Measurements from ENCODE around the gene ATP1B4.

Gene ATP1B4

DNA sequence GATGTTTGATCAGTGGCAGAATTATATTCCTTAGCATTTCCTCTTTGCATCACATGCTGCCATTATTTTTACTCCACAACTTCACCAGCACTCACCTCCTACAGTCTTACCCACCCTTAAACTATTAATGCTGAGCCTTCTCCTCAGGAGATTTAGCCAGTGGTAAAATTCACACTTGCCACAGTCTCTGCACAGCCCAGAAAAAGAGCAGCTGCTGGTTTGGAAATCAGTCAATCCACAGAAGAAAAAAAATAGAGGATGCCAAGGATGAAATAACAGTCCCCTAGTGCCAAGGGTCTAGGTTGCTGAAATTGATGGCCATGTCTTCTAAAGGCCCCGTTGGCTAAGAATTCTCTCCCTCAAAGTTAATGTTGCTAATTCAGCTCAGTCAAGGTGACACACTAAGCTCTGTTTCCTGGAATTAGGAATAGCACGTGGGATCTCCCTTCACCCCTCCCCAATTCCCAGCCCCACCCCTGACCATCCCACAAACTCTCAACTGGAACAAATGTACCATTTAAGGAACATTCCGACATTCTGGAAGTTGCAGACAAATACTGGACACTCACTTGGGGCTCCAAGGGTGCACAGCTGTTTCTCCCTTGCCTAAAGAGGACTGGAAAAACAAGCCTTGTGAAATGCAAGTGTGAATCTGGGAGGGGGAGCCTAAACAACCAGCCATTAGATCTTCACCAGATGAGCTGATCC, 5.7 kb downstream of the ATP1B4 start:
- FAIRE-seq (no peak), DNase-seq (ENCODE audit: extremely low spot score, insufficient read length, low read depth) (no peak)

DNA sequence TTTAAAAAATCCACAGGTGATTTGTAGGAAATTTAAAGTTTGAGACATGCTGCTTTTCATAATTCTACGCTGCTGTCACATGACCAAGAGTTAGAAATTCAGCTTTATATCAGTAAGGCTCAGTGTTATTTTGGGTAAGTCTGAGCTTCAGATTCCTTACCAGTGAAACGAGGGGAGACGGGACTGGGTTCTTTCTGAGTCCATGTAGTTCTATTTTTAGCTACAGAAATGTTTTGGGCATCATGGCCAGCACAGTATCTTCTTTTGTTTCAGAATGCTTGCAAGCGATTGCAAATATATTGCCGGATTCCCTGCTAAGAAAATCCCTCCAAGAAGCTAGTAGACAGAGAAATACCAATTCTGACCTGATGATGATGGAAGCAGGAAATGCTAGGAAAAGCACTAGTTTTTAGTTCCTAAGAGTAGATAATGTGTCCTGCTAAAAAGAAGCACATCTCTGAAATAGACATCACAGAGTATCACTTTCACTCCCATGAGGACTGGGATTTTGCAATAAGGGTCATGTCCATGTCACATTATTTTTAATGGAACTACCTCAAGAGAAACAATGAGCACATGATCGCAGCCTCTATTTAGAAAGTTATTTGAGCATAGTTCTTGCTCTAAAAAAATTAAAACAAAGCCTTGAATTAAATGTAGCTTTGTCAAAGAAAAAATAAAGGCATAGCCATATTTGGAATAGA, 10.9 kb downstream of the ATP1B4 start:
- no peak for DNase-seq (ENCODE audit: extremely low spot score, insufficient read length, low read depth)
- no peak for FAIRE-seq

DNA sequence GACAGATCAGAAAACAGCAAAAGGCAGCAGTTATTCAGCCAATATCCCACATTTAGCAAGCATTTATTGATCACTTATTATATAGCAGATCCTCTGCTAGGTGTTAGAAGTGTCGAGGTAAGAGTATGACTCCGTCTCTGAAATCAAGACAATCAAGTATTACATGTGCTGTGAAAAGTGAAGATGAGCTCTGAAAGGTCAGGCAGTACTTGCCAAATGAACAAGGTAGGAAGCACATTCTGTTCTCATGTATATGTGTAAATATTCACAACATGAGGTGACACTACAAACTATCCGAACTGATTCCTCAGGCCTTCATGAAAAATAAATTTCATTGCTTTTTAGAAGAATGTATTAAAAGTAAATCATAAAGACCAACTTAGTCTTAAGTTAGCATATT, 15.3 kb downstream of the ATP1B4 start:
- FAIRE-seq: no peak

DNA sequence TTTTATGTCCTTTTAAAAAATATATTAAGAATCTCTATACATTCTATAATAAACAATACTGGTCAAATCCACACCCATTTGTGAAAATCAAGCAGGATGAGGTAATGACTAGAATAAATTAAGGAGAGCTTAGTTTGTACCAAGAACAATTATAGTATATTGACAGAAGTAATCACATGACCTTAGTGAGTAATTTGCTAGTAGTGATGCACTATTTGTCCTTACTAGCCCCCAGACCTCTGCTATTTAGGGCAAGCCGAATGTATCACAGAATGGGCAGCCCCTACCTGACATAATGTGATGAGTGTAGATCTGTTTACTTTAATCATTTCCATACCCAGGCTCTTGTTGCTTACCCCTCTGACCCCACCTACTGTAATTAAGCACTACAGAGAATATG, 15.8 kb downstream of the ATP1B4 start:
- DNase-seq (ENCODE audit: extremely low spot score, insufficient read length, low read depth): no peak
- FAIRE-seq: no peak

More for the DNA sequence above, 15.3 kb downstream of the ATP1B4 start:
- no peak for DNase-seq (ENCODE audit: extremely low spot score, insufficient read length, low read depth)

DNA sequence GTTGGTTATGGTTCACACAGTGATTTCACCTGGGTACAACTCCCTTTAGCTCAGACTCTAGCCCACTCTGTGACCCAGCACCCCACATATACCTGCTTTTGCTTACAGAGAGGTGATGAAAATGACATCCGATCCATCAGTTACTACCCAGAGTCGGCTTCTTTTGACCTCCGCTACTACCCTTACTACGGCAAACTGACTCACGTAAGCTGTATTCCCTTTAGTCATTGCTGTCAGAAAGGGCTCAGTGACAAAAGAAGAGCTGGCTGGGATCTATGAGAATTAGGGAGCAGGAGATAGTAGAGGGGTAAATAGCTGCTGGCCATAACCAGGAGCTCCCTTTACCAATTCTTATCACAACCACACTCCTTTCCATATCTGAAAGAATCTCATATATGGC, 16.7 kb downstream of the ATP1B4 start:
- FAIRE-seq: no peak
- DNase-seq (ENCODE audit: extremely low spot score, insufficient read length, low read depth): no peak

DNA sequence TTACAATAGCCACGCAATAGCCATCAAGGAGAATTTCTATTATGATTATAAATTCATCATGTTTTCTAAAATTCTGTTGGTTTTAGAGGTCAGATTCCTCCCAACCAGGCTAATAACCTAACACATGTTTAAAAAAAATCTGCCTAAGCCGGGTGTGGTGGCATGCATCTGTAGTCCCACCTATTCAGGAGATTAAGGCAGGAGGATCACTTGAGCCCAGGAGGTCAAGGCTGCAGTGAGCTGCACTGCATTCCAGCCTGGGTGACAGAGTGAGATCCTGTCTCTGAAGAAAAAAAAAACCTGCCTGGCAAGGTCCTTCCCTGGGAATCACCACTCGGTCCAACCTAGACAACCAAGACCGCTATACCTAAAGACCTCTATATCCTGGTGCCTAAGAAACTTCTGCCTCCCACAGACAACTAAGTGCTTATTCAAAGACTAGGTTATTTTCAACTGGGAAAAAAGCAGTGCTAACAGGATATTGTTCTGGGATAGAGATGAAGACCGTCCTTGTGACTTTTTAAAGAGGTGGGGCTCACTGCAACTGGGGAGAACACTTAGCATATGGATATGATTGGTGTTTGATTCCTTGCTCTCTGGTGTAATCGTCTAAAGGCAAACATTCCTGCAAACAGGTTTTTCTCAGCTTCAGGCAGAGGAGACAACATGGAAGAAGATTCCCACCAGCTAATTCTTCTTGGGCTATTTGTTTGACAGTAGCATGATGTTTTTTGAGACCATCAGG, 18.2 kb downstream of the ATP1B4 start:
- no peak for FAIRE-seq
- DNase-seq (ENCODE audit: extremely low spot score, insufficient read length, low read depth): no peak

DNA sequence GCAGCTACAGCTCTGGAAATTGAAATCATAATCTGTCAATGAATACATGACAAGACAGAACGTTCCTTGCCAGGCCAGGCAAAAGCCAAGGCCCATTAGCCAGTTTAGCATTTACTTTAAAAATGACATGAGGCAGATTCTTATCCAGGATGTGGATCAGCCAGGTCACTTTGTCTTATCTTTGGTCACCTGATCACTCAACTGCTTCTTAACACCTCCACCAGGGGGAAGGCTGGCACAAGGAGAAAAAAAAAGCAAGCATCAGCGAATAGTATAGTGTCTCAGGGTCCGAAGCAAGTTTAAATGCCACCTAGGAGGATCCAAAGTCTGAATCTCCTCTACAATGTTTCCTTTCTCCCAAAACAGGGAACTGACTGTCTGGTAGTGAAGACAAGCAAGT, 18.8 kb downstream of the ATP1B4 start:
- FAIRE-seq (peak; percentile 60), DNase-seq (ENCODE audit: extremely low spot score, insufficient read length, low read depth) (no peak)

DNA sequence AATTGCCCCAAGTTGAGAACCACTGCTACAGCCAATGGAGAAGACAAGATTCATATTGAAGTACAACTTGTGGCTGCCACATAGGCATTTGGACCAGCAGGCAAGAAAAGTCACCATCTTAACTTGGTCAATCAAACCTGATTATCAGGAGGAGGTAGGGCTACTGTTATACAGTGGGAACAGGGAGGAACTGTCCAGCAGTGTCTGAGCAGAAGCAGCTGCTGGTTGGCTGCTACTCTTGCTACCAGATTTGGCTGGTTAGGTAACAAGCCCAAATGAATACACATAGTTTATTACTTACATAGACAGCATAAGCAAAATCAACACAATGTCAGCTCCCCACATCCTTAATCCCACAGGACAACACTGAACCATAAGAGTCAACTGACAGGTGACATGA, 39.4 kb downstream of the ATP1B4 start:
- DNase-seq (ENCODE audit: extremely low spot score, insufficient read length, low read depth) (no peak), FAIRE-seq (no peak)

DNA sequence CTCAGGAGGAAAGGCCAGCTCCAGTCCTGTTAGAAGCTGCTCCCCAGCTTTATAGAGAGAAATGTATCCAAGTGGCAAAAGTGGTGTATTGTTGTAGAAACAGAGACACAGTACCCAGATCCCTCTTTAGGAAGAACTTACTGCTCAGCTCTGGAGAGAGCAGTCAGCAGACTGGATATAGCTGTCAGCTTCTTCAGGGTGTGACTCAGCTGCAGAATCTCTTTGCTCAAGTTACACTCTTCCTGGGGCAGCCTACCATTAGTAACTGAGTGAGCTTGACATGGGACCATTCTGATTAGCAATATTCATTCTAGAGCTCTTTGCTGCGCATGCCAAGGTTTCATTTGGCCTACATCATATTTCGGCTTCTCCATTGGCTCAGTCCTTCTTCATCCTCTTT, 40.5 kb downstream of the ATP1B4 start:
- no peak for FAIRE-seq

DNA sequence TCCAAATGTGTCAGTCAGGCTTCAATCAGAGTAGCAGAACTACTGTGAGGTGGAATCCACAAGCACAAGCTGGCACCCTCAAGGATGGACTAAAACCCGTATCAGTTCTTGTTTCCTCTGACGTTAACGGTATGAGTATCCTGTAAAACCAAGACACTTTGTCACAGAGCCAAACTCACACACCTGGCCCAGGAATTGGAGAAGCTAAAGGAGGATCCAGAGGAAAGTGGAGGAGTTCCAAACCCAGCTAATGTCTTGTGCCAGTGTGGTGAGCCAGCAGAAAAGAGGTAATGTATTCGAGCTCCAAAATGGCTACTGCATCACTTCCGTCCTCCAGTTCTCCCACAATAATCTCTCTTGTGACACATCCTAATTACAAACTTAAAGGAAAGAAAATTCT, 44.7 kb downstream of the ATP1B4 start:
- DNase-seq (ENCODE audit: extremely low spot score, insufficient read length, low read depth): no peak
- FAIRE-seq: no peak

More for the DNA sequence above, 40.5 kb downstream of the ATP1B4 start:
- no peak for DNase-seq (ENCODE audit: extremely low spot score, insufficient read length, low read depth)

DNA sequence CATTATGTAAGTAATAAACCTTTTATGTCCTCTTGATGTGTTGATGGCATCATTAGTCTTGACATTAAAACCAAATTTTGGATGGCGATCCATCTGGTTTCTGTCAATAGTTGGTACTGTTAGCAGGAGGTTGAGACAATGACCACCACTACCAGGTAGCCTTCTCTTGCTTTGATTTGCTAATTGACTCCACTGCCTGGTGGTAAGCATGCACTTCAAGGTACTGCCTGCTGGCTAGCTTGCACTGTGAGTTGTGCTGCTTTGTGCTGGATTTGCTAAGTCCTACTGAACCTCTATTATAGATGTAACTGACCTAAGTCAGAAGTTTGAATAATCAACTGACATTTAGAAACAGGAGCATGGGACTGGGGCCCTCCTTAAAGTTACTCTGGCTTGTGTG, 46.3 kb downstream of the ATP1B4 start:
- DNase-seq (ENCODE audit: extremely low spot score, insufficient read length, low read depth): no peak
- FAIRE-seq: no peak

DNA sequence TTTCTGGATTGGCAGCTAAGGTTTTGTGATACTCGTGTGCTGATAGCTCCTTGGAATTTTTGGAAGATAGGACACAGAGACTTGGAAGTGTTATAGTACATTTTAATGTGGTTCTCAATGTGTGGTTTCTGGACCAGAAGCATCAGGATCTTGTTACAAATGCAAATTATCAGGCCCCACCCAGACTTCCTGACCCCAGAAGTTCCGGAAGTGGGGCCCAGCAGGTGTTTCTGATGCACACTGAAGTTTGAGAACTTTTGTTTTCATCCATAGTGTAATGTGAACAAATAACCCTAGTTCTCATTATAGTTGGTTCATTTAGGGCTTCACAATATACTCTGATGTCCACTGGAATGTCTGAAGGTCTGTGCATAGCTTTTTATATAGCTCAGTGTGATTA, 57.6 kb downstream of the ATP1B4 start:
- FAIRE-seq (peak; percentile 75), DNase-seq (ENCODE audit: extremely low spot score, insufficient read length, low read depth) (no peak)

DNA sequence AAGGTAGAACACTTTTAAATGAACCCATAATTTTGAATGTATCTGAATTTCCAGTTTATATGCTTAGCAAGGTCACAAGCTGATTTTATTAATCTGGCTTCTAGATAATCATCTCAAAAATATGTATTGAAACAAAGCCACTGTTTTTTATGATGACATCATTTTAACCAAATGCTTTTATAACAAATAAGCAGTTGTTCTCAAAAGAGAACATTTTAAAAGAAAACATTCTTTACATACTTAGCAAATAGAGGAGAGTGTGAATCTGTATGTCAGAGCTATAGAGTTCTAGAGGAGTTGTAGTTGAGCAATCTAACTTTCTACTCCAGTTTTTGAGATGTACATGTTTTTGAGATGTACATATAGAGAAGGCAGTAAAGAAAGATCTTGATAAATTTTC, 64.7 kb downstream of the ATP1B4 start:
- FAIRE-seq: no peak
- no peak for DNase-seq (ENCODE audit: extremely low spot score, insufficient read length, low read depth)

DNA sequence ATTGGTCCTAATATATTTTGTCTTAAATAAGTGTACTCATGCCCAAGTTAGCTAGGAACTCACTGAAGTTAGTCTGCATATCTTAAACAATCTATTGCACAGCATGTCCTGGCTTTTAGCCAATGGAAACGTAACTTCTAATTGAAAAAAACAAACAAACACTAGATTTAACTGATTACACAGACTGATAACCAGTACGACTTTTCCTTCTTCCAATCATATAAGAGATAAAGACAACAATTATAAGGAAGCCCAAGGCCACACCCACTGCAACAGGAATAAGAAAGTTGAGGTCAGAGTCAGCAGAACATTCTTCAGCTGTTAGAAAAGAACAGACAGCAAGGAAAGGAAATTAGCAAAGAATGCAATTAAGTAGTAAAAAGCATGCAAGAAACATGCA, 66.4 kb downstream of the ATP1B4 start:
- FAIRE-seq: no peak
- DNase-seq (ENCODE audit: extremely low spot score, insufficient read length, low read depth): no peak

DNA sequence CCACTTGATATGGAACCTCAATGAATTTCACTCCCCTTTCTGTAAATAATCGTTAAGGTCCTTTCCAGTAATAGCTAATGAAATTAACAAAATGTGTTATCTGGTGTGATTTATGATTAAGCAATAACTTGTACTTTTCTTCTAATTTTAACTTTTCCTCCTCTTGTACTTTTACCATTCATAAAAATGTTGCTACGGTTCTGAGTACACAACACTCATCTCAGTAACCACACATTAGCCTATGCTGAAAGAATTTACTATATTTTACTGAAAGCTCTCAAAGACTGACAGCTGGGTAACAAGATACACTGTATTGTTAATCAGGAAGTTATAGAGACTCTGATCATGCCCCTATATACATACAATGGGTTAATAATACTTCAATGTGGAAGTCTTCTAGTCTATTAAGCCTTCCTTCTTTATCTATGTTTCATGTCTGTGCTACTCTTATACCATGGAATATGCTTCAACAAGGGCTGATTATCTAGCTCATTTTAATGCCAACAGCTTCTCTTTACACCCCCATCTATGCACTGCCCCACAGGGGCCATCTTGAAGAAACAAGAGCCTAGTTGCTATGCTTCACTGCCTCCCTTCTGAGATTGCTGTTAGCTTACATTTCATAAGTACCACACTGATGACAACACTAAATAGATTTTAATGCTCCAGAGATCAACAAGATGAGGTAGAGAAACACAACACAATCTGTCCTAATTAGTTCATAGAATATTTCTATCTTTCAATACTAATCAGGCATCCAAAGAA, 68.1 kb downstream of the ATP1B4 start:
- peak; percentile 68 for FAIRE-seq
- no peak for DNase-seq (ENCODE audit: extremely low spot score, insufficient read length, low read depth)
